IMR-90 (cell line): ENCODE results near the gene FLVCR1. TPM values are rescaled to one million over a fixed set of nuclear protein-coding genes. Genes with fewer than 3 reads are reported as not detected.
"Not testable (repeated sequence)": the region's sequence is repeated elsewhere in the genome, so short reads cannot be mapped to it uniquely, and the experiment has no call there.

Experiments
- ATAC-seq: fragments of 200-7000 bp; cut with Tn5 transposase; 2 replicates; pipeline ENCODE4 v1.9.1; 2020; ENCODE audit warnings: low read depth, mild to moderate bottlenecking, moderate library complexity
- BruUV-seq: library from RNA; stranded (reverse); fragments of 400-500 nt; replicated peaks from 2 replicates; lab custom pipeline; 2021; lab: Mats Ljungman, UMichigan
- CTCF ChIA-PET: fragments of 300-600 bp; formaldehyde crosslinking; extraction: SDS; loops from one replicate; lab custom pipeline; 2021; ENCODE audit warnings: antibody characterized with exemption; lab: Yijun Ruan, JAX
- POLR2A ChIA-PET: fragments of 300-600 bp; sonication (Branson Sonifier 250); formaldehyde crosslinking; loops from one replicate; lab custom pipeline; 2022; ENCODE audit warnings: antibody characterized with exemption; ENCODE audit not compliant: unreplicated experiment; lab: Charles Lee
- DNase-seq: peaks from one replicate; pipeline ENCODE4 v3.0.0; 2013
- H2AFZ ChIP-seq: replicated peaks from 2 replicates; pipeline ENCODE3; 2013; ENCODE audit warnings: low read length, mild to moderate bottlenecking; ENCODE audit not compliant: poor library complexity
- H2AK5ac ChIP-seq: 2 replicates; pipeline ENCODE4 v1.6.1; 2013; ENCODE audit warnings: low read depth, low read length, inconsistent platforms
- H2AK9ac ChIP-seq: replicated peaks from 2 replicates; pipeline ENCODE3; 2013; ENCODE audit warnings: mild to moderate bottlenecking, low read depth, low read length, moderate library complexity; ENCODE audit not compliant: poor library complexity
- H2BK120ac ChIP-seq: 2 replicates; pipeline ENCODE4 v1.6.1; 2013; ENCODE audit warnings: low read depth, low read length, inconsistent platforms
- H2BK15ac ChIP-seq: 3 replicates; pipeline ENCODE4 v1.6.1; 2013; ENCODE audit warnings: low read depth, low read length, inconsistent platforms
- H2BK20ac ChIP-seq: 2 replicates; pipeline ENCODE4 v1.6.1; 2013; ENCODE audit warnings: low read depth, mild to moderate bottlenecking, inconsistent platforms, low read length, moderate library complexity
- H2BK5ac ChIP-seq: 2 replicates; pipeline ENCODE4 v1.6.1; 2013; ENCODE audit warnings: mild to moderate bottlenecking, low read depth, low read length, inconsistent platforms; ENCODE audit not compliant: poor library complexity, severe bottlenecking
- H3K14ac ChIP-seq: replicated peaks from 2 replicates; pipeline ENCODE4 v1.6.1; 2013; ENCODE audit warnings: low read depth, low read length, inconsistent platforms
- H3K18ac ChIP-seq: 2 replicates; pipeline ENCODE4 v1.6.1; 2013; ENCODE audit warnings: low read depth, low read length, control low read depth
- H3K23ac ChIP-seq: 2 replicates; pipeline ENCODE4 v1.6.1; 2013; ENCODE audit warnings: low read depth, low read length, inconsistent platforms
- H3K27ac ChIP-seq: 2 replicates; pipeline ENCODE4 v1.5.1; 2013; ENCODE audit warnings: mild to moderate bottlenecking, control low read depth, low read length; ENCODE audit not compliant: insufficient read depth
- H3K27me3 ChIP-seq: 2 replicates; pipeline ENCODE4 v1.6.1; 2013; ENCODE audit warnings: low read length; ENCODE audit not compliant: control insufficient read depth, insufficient read depth
- H3K36me3 ChIP-seq: 2 replicates; pipeline ENCODE4 v1.6.1; 2013; ENCODE audit warnings: low read length, mixed read lengths; ENCODE audit not compliant: control insufficient read depth, insufficient read depth
- H3K4ac ChIP-seq: 2 replicates; pipeline ENCODE4 v1.6.1; 2013; ENCODE audit warnings: low read depth, low read length, inconsistent platforms
- H3K4me1 ChIP-seq: 2 replicates; pipeline ENCODE4 v1.6.1; 2013; ENCODE audit warnings: low read length, mixed read lengths; ENCODE audit not compliant: control insufficient read depth, insufficient read depth
- H3K4me2 ChIP-seq: 2 replicates; pipeline ENCODE4 v1.6.1; 2013; ENCODE audit warnings: low read depth, mild to moderate bottlenecking, control low read depth, low read length, moderate library complexity
- H3K4me3 ChIP-seq: 2 replicates; pipeline ENCODE4 v1.5.1; 2013; ENCODE audit warnings: low read depth, mild to moderate bottlenecking, control low read depth, low read length, moderate library complexity; ENCODE audit not compliant: insufficient read depth
- H3K56ac ChIP-seq: 2 replicates; pipeline ENCODE4 v1.6.1; 2013; ENCODE audit warnings: low read length, inconsistent platforms; ENCODE audit not compliant: insufficient read depth; ENCODE audit errors: extremely low read depth
- H3K79me1 ChIP-seq, 2 experiments: 2 replicates each; pipeline ENCODE4 v1.6.1; 2013; ENCODE audit warnings: low read length in 2 of 2, inconsistent platforms in 1 of 2, low read depth in 1 of 2
- H3K9ac ChIP-seq: 2 replicates; pipeline ENCODE4 v1.6.1; 2013; ENCODE audit warnings: low read depth, low read length, control low read depth
- H3K9me1 ChIP-seq: 2 replicates; pipeline ENCODE4 v1.6.1; 2013; ENCODE audit warnings: low read length, inconsistent platforms; ENCODE audit not compliant: insufficient read depth
- H3K9me3 ChIP-seq: 2 replicates; pipeline ENCODE4 v1.6.1; 2013; ENCODE audit warnings: low read length; ENCODE audit not compliant: control insufficient read depth, insufficient read depth
- H4K20me1 ChIP-seq: 2 replicates; pipeline ENCODE4 v1.6.1; 2013; ENCODE audit warnings: low read length, inconsistent platforms; ENCODE audit not compliant: insufficient read depth
- H4K5ac ChIP-seq: 2 replicates; pipeline ENCODE4 v1.6.1; 2013; ENCODE audit warnings: mild to moderate bottlenecking, low read depth, low read length, control low read depth
- H4K8ac ChIP-seq, 2 experiments: 2 replicates each; pipeline ENCODE4 v1.6.1; 2013; ENCODE audit warnings: low read depth in 2 of 2, low read length in 2 of 2, control low read depth in 1 of 2, inconsistent platforms in 1 of 2
- H4K91ac ChIP-seq: 2 replicates; pipeline ENCODE4 v1.6.1; 2013; ENCODE audit warnings: low read depth, low read length, inconsistent platforms; ENCODE audit not compliant: insufficient read depth
- WGBS, 2 experiments: methylation state at CpG; one replicate each; pipeline versions ENCODE4 v1.1.5 to v1.1.7; 2013; ENCODE audit warnings: missing lambda C conversion rate in 2 of 2; ENCODE audit not compliant: insufficient read length in 1 of 2; ENCODE audit errors: extremely low coverage in 2 of 2; 5-methylcytosine and 5-hydroxymethylcytosine counted together
- dilution Hi-C: fragments of 300-500 bp; cut with HindIII; formaldehyde crosslinking; loops from one replicate; pipeline ENCODE4 v1.14.3; 2018; ENCODE audit warnings: low sequenced_read_pairs; ENCODE audit not compliant: unreplicated experiment
- in situ Hi-C: fragments of 300-500 bp; cut with MboI; formaldehyde crosslinking; loops from 3 replicates; pipeline ENCODE4 v1.14.3; 2019; ENCODE audit warnings: low sequenced_read_pairs, inconsistent platforms, mixed read lengths
- intact Hi-C: fragments of 100-400 bp; cut with micrococcal nuclease; formaldehyde crosslinking; loops from 2 replicates; pipeline ENCODE4 v1.10.0; 2022
- polyA plus RNA-seq, 3 experiments: library from polyadenylated mRNA; depleted of rRNA; stranded (reverse); fragments of >200 nt; gene quantifications; 2 replicates each; pipeline ENCODE4 v1.2.3, GENCODE V29; 2012; ENCODE audit warnings: low replicate concordance in 1 of 3
- total RNA-seq: library from RNA; depleted of rRNA; stranded (reverse); fragments of >200 nt; gene quantifications from 2 replicates; pipeline ENCODE4 v1.2.3, GENCODE V29; 2012

The FLVCR1 gene
- total and polyA plus RNA-seq, 2 of the 4 experiments (the other 2 are of a cell fraction) = 2.4 to 3.9 TPM

DNA sequence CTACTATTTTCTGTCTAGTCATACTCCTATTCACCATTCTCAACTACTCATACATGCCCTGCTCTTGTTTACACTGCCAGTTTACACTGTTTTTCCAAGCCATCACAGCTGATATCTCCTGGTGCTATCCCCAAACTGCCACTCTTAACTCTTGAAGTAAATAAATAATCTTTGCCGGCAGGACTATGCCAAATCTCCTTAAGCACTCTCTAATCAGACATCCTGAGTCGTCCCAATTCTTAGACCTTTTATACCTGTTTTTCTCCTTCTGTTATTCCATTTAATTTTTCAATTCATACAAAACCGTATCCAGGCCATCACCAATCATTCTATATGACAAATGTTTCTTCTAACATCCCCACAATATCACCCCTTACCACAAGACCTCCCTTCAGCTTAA is 55.6 kb downstream of the FLVCR1 start:
- H2AK5ac ChIP-seq, BruUV-seq, H3K4me2 ChIP-seq, H2AFZ ChIP-seq, H3K4me1 ChIP-seq, H3K18ac ChIP-seq, H2BK120ac ChIP-seq, H2BK5ac ChIP-seq, H3K36me3 ChIP-seq, H3K9me1 ChIP-seq, dilution Hi-C loops, H4K20me1 ChIP-seq, H3K27ac ChIP-seq, ATAC-seq, H3K4ac ChIP-seq, H4K91ac ChIP-seq, in situ Hi-C loops, H3K27me3 ChIP-seq, H2AK9ac ChIP-seq, H3K9ac ChIP-seq, H3K4me3 ChIP-seq, H4K8ac ChIP-seq, DNase-seq, POLR2A ChIA-PET, H3K9me3 ChIP-seq, H4K5ac ChIP-seq, H3K14ac ChIP-seq, CTCF ChIA-PET, H2BK15ac ChIP-seq, H2BK20ac ChIP-seq, H3K56ac ChIP-seq, H3K79me1 ChIP-seq, H3K23ac ChIP-seq: not testable (repeated sequence)
- intact Hi-C loops = loop anchor here (2.0 kb wide), 1 partner anchor 249 kb away; no protein-coding TSS in a partner anchor
- 83% methylated on average over 1 of the region's 3 CpGs; no CpG with 5 or more reads in 1 of the 2 experiments for WGBS, 2 experiments

- H3K4me2 ChIP-seq, H3K9me3 ChIP-seq, H3K9ac ChIP-seq, POLR2A ChIA-PET, H2BK5ac ChIP-seq, H4K5ac ChIP-seq, H3K4me1 ChIP-seq, H2AK5ac ChIP-seq, H3K56ac ChIP-seq, dilution Hi-C loops, H2BK20ac ChIP-seq, DNase-seq, H4K20me1 ChIP-seq, CTCF ChIA-PET, H2AFZ ChIP-seq, H4K8ac ChIP-seq, ATAC-seq, BruUV-seq, H3K79me1 ChIP-seq, H3K23ac ChIP-seq, in situ Hi-C loops, H3K9me1 ChIP-seq, H3K4me3 ChIP-seq, H2AK9ac ChIP-seq, H3K18ac ChIP-seq, H3K14ac ChIP-seq, H3K27ac ChIP-seq, H3K4ac ChIP-seq, H2BK120ac ChIP-seq, H4K91ac ChIP-seq, H3K36me3 ChIP-seq, H3K27me3 ChIP-seq, H2BK15ac ChIP-seq: not testable (repeated sequence)
- no CpG with 5 or more reads among the region's 5 CpGs for WGBS, 2 experiments
- intact Hi-C loops = loop anchor here (2.0 kb wide), 1 partner anchor 249 kb away; no protein-coding TSS in a partner anchor
Measured at GRCh38 chr1:212914110-212914509, 56.0 kb downstream of the FLVCR1 start.
